Measurements from ENCODE around the gene ISM2.

- TF ChIP-seq POLR2A (IDR thresholded peaks at IDR 0.05) (no peak), CTCF (IDR thresholded peaks at IDR 0.05) (no peak)
Observed at GRCh38 chr14:77424862-77425261, 73.8 kb downstream of the ISM2 start.

Data from testis (tissue), 2 donors.